IMR-90 (cell line): Measurements from ENCODE around the gene HAGH. TPM values are rescaled to one million over a fixed set of nuclear protein-coding genes. Genes with fewer than 3 reads are reported as not detected.

Source experiments
- ATAC-seq: fragments of 200-7000 bp; cut with Tn5 transposase; 2 replicates; pipeline ENCODE4 v1.9.1; 2020; ENCODE audit warnings: low read depth, mild to moderate bottlenecking, moderate library complexity
- BruUV-seq: library from RNA; stranded (reverse); fragments of 400-500 nt; replicated peaks from 2 replicates; lab custom pipeline; 2021; lab: Mats Ljungman, UMichigan
- CTCF ChIA-PET: fragments of 300-600 bp; formaldehyde crosslinking; extraction: SDS; loops from one replicate; lab custom pipeline; 2021; ENCODE audit warnings: antibody characterized with exemption; lab: Yijun Ruan, JAX
- POLR2A ChIA-PET: fragments of 300-600 bp; sonication (Branson Sonifier 250); formaldehyde crosslinking; loops from one replicate; lab custom pipeline; 2022; ENCODE audit warnings: antibody characterized with exemption; ENCODE audit not compliant: unreplicated experiment; lab: Charles Lee
- DNase-seq: peaks from one replicate; pipeline ENCODE4 v3.0.0; 2013
- H2AFZ ChIP-seq: replicated peaks from 2 replicates; pipeline ENCODE3; 2013; ENCODE audit warnings: low read length, mild to moderate bottlenecking; ENCODE audit not compliant: poor library complexity
- H2AK5ac ChIP-seq: 2 replicates; pipeline ENCODE4 v1.6.1; 2013; ENCODE audit warnings: low read depth, low read length, inconsistent platforms
- H2AK9ac ChIP-seq: replicated peaks from 2 replicates; pipeline ENCODE3; 2013; ENCODE audit warnings: mild to moderate bottlenecking, low read depth, low read length, moderate library complexity; ENCODE audit not compliant: poor library complexity
- H2BK120ac ChIP-seq: 2 replicates; pipeline ENCODE4 v1.6.1; 2013; ENCODE audit warnings: low read depth, low read length, inconsistent platforms
- H2BK15ac ChIP-seq: 3 replicates; pipeline ENCODE4 v1.6.1; 2013; ENCODE audit warnings: low read depth, low read length, inconsistent platforms
- H2BK20ac ChIP-seq: 2 replicates; pipeline ENCODE4 v1.6.1; 2013; ENCODE audit warnings: low read depth, mild to moderate bottlenecking, inconsistent platforms, low read length, moderate library complexity
- H2BK5ac ChIP-seq: 2 replicates; pipeline ENCODE4 v1.6.1; 2013; ENCODE audit warnings: mild to moderate bottlenecking, low read depth, low read length, inconsistent platforms; ENCODE audit not compliant: poor library complexity, severe bottlenecking
- H3K14ac ChIP-seq: replicated peaks from 2 replicates; pipeline ENCODE4 v1.6.1; 2013; ENCODE audit warnings: low read depth, low read length, inconsistent platforms
- H3K18ac ChIP-seq: 2 replicates; pipeline ENCODE4 v1.6.1; 2013; ENCODE audit warnings: low read depth, low read length, control low read depth
- H3K23ac ChIP-seq: 2 replicates; pipeline ENCODE4 v1.6.1; 2013; ENCODE audit warnings: low read depth, low read length, inconsistent platforms
- H3K27ac ChIP-seq: 2 replicates; pipeline ENCODE4 v1.5.1; 2013; ENCODE audit warnings: mild to moderate bottlenecking, control low read depth, low read length; ENCODE audit not compliant: insufficient read depth
- H3K27me3 ChIP-seq: 2 replicates; pipeline ENCODE4 v1.6.1; 2013; ENCODE audit warnings: low read length; ENCODE audit not compliant: control insufficient read depth, insufficient read depth
- H3K36me3 ChIP-seq: 2 replicates; pipeline ENCODE4 v1.6.1; 2013; ENCODE audit warnings: low read length, mixed read lengths; ENCODE audit not compliant: control insufficient read depth, insufficient read depth
- H3K4ac ChIP-seq: 2 replicates; pipeline ENCODE4 v1.6.1; 2013; ENCODE audit warnings: low read depth, low read length, inconsistent platforms
- H3K4me1 ChIP-seq: 2 replicates; pipeline ENCODE4 v1.6.1; 2013; ENCODE audit warnings: low read length, mixed read lengths; ENCODE audit not compliant: control insufficient read depth, insufficient read depth
- H3K4me2 ChIP-seq: 2 replicates; pipeline ENCODE4 v1.6.1; 2013; ENCODE audit warnings: low read depth, mild to moderate bottlenecking, control low read depth, low read length, moderate library complexity
- H3K4me3 ChIP-seq: 2 replicates; pipeline ENCODE4 v1.5.1; 2013; ENCODE audit warnings: low read depth, mild to moderate bottlenecking, control low read depth, low read length, moderate library complexity; ENCODE audit not compliant: insufficient read depth
- H3K56ac ChIP-seq: 2 replicates; pipeline ENCODE4 v1.6.1; 2013; ENCODE audit warnings: low read length, inconsistent platforms; ENCODE audit not compliant: insufficient read depth; ENCODE audit errors: extremely low read depth
- H3K79me1 ChIP-seq, 2 experiments: 2 replicates each; pipeline ENCODE4 v1.6.1; 2013; ENCODE audit warnings: low read length in 2 of 2, inconsistent platforms in 1 of 2, low read depth in 1 of 2
- H3K9ac ChIP-seq: 2 replicates; pipeline ENCODE4 v1.6.1; 2013; ENCODE audit warnings: low read depth, low read length, control low read depth
- H3K9me1 ChIP-seq: 2 replicates; pipeline ENCODE4 v1.6.1; 2013; ENCODE audit warnings: low read length, inconsistent platforms; ENCODE audit not compliant: insufficient read depth
- H3K9me3 ChIP-seq: 2 replicates; pipeline ENCODE4 v1.6.1; 2013; ENCODE audit warnings: low read length; ENCODE audit not compliant: control insufficient read depth, insufficient read depth
- H4K20me1 ChIP-seq: 2 replicates; pipeline ENCODE4 v1.6.1; 2013; ENCODE audit warnings: low read length, inconsistent platforms; ENCODE audit not compliant: insufficient read depth
- H4K5ac ChIP-seq: 2 replicates; pipeline ENCODE4 v1.6.1; 2013; ENCODE audit warnings: mild to moderate bottlenecking, low read depth, low read length, control low read depth
- H4K8ac ChIP-seq, 2 experiments: 2 replicates each; pipeline ENCODE4 v1.6.1; 2013; ENCODE audit warnings: low read depth in 2 of 2, low read length in 2 of 2, control low read depth in 1 of 2, inconsistent platforms in 1 of 2
- H4K91ac ChIP-seq: 2 replicates; pipeline ENCODE4 v1.6.1; 2013; ENCODE audit warnings: low read depth, low read length, inconsistent platforms; ENCODE audit not compliant: insufficient read depth
- BHLHE40 ChIP-seq: fragments of 150-350 bp; IDR thresholded peaks from 2 replicates; pipeline ENCODE4 v1.6.1; 2016; ENCODE audit warnings: mild to moderate bottlenecking, low read depth, low read length
- CEBPB ChIP-seq: IDR thresholded peaks from 2 replicates; pipeline ENCODE4 v1.6.1; 2012; ENCODE audit warnings: low read depth, low read length, improper control_type of control experiment
- FOS ChIP-seq: fragments of 150-350 bp; IDR thresholded peaks from 2 replicates; pipeline ENCODE4 v1.6.1; 2016; ENCODE audit warnings: low read depth, low read length
- MAFK ChIP-seq: IDR thresholded peaks from 2 replicates; pipeline ENCODE4 v1.6.1; 2012; ENCODE audit warnings: low read depth, low read length, improper control_type of control experiment
- POLR2A ChIP-seq: IDR thresholded peaks from 2 replicates; pipeline ENCODE4 v1.6.1; 2012; ENCODE audit warnings: mild to moderate bottlenecking, low read depth, low read length
- RCOR1 ChIP-seq: IDR thresholded peaks from 2 replicates; pipeline ENCODE4 v1.6.1; 2012; ENCODE audit warnings: mild to moderate bottlenecking, low read length, improper control_type of control experiment; ENCODE audit not compliant: insufficient replicate concordance
- WGBS, 2 experiments: methylation state at CpG; one replicate each; pipeline versions ENCODE4 v1.1.5 to v1.1.7; 2013; ENCODE audit warnings: missing lambda C conversion rate in 2 of 2; ENCODE audit not compliant: insufficient read length in 1 of 2; ENCODE audit errors: extremely low coverage in 2 of 2; 5-methylcytosine and 5-hydroxymethylcytosine counted together
- dilution Hi-C: fragments of 300-500 bp; cut with HindIII; formaldehyde crosslinking; loops from one replicate; pipeline ENCODE4 v1.14.3; 2018; ENCODE audit warnings: low sequenced_read_pairs; ENCODE audit not compliant: unreplicated experiment
- in situ Hi-C: fragments of 300-500 bp; cut with MboI; formaldehyde crosslinking; loops from 3 replicates; pipeline ENCODE4 v1.14.3; 2019; ENCODE audit warnings: low sequenced_read_pairs, inconsistent platforms, mixed read lengths
- intact Hi-C: fragments of 100-400 bp; cut with micrococcal nuclease; formaldehyde crosslinking; loops from 2 replicates; pipeline ENCODE4 v1.10.0; 2022
- polyA plus RNA-seq, 3 experiments: library from polyadenylated mRNA; depleted of rRNA; stranded (reverse); fragments of >200 nt; gene quantifications; 2 replicates each; pipeline ENCODE4 v1.2.3, GENCODE V29; 2012; ENCODE audit warnings: low replicate concordance in 1 of 3
- total RNA-seq: library from RNA; depleted of rRNA; stranded (reverse); fragments of >200 nt; gene quantifications from 2 replicates; pipeline ENCODE4 v1.2.3, GENCODE V29; 2012
- TF ChIP-seq, protein P1 (sequence below): fragments of 150-350 bp; IDR thresholded peaks from 2 replicates; pipeline ENCODE4 v1.6.1; 2016; ENCODE audit warnings: low read depth, mild to moderate bottlenecking, low read length, moderate library complexity, borderline replicate concordance

HAGH gene
- total and polyA plus RNA-seq, 2 of the 4 experiments (the other 2 are of a cell fraction), result 30.8 to 52.2 TPM

GRCh38 chr16:1870365-1871082 is 43.9 kb upstream of the HAGH start:
- TF ChIP-seq FOS (peak; percentile 86), CEBPB (0 out of 2 replicates have a peak, but pooled peaks have one; percentile 17), RCOR1 (peak; percentile 26), POLR2A (no peak), MAFK (no peak), BHLHE40 (peak; percentile 85)
- TF ChIP-seq, protein P1, sequence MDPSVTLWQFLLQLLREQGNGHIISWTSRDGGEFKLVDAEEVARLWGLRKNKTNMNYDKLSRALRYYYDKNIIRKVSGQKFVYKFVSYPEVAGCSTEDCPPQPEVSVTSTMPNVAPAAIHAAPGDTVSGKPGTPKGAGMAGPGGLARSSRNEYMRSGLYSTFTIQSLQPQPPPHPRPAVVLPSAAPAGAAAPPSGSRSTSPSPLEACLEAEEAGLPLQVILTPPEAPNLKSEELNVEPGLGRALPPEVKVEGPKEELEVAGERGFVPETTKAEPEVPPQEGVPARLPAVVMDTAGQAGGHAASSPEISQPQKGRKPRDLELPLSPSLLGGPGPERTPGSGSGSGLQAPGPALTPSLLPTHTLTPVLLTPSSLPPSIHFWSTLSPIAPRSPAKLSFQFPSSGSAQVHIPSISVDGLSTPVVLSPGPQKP, result no peak
- peak; percentile 76 for ATAC-seq
- Histone ChIP-seq H3K4ac (no peak overlapping the region), H4K5ac (no peak overlapping the region), H3K14ac (no peak overlapping the region), H4K8ac (no peak overlapping the region), H4K20me1 (0 out of 2 replicates have a peak, but pooled peaks cover 4% of the 10 kb centered on the region), H2AK5ac (no peak overlapping the region), H3K79me1 (no peaks in the 10 kb centered on the region), H3K9me3 (no peaks in the 10 kb centered on the region), H3K23ac (0 out of 2 replicates have a peak overlapping the region, but pooled peaks have one; percentile 13), H3K27me3 (peaks cover 13% of the 10 kb centered on the region), H3K36me3 (no peaks in the 10 kb centered on the region), H3K9me1 (no peaks in the 10 kb centered on the region), H3K18ac (no peak overlapping the region), H3K56ac (no peak overlapping the region), H2BK15ac (no peak overlapping the region), H2BK120ac (no peak overlapping the region), H4K91ac (no peak overlapping the region), H3K4me2 (peak overlapping the region; percentile 4; the same call in 1 of the 2 replicates), H2BK20ac (no peak overlapping the region), H3K27ac (no peak overlapping the region), H2BK5ac (peak overlapping the region; percentile 24), H3K4me1 (peaks cover 2% of the 10 kb centered on the region; the same call in 1 of the 2 replicates), H3K4me3 (no peak overlapping the region), H2AK9ac (no peak overlapping the region), H3K9ac (no peak overlapping the region), H2AFZ (no peak overlapping the region)
- dilution Hi-C loops, result no loop called here
- in situ Hi-C loops, result no loop called here
- no TSS peak for BruUV-seq
- CTCF ChIA-PET, result no interaction called here
- peak; percentile 79 for DNase-seq
- POLR2A ChIA-PET, result no interaction called here
- 39% methylated on average over 3 of the region's 9 CpGs; no CpG with 5 or more reads in 1 of the 2 experiments for WGBS, 2 experiments
- intact Hi-C loops, result no loop called here
